Lung (tissue), 12 donors: ENCODE data around the gene GRK1. TPM values are rescaled to one million over a fixed set of nuclear protein-coding genes. Genes with fewer than 3 reads are reported as not detected.
A peak's percentile ranks its signal among the peaks of the same experiment; 100 is the strongest.

ENCODE experiments used
- ATAC-seq: fragments of 200-7000 bp; cut with Tn5 transposase; one replicate; pipeline ENCODE4 v1.9.1; 2020; ENCODE audit warnings: moderate number of reproducible peaks; ENCODE audit not compliant: insufficient read depth, low FRiP score
- DNase-seq, 3 donors: peaks; one replicate each; pipeline ENCODE4 v3.0.0-alpha.2; 2013 to 2017
- H3K27ac ChIP-seq, 2 donors: one replicate each; pipeline ENCODE4 v1.5.1; 2013; ENCODE audit warnings: mild to moderate bottlenecking in 2 of 2, moderate library complexity in 2 of 2, control low read depth in 1 of 2, inconsistent platforms in 1 of 2, low read depth in 1 of 2, low read length in 1 of 2
- H3K27me3 ChIP-seq, 3 donors: one replicate each; pipeline ENCODE4 v1.5.1; 2013; ENCODE audit warnings: low read length in 2 of 3; ENCODE audit not compliant: control insufficient read depth in 3 of 3, insufficient read depth in 3 of 3
- H3K36me3 ChIP-seq, 4 donors: one replicate each; pipeline ENCODE4 v1.5.1; 2013; ENCODE audit warnings: low read length in 4 of 4, mild to moderate bottlenecking in 1 of 4, moderate library complexity in 1 of 4; ENCODE audit not compliant: control insufficient read depth in 4 of 4, insufficient read depth in 4 of 4
- H3K4me1 ChIP-seq, 5 donors: one replicate each; pipeline ENCODE4 v1.5.1; 2013; ENCODE audit warnings: low read length in 5 of 5, mild to moderate bottlenecking in 2 of 5, moderate library complexity in 1 of 5; ENCODE audit not compliant: control insufficient read depth in 5 of 5, insufficient read depth in 5 of 5
- H3K4me3 ChIP-seq: one replicate; pipeline ENCODE4 v1.5.1; 2013; ENCODE audit warnings: mild to moderate bottlenecking, control low read depth, moderate library complexity
- H3K9ac ChIP-seq, 2 donors: one replicate each; pipeline ENCODE4 v1.5.1; 2013; ENCODE audit warnings: low read length in 2 of 2, control low read depth in 1 of 2; ENCODE audit not compliant: insufficient read depth in 1 of 2
- H3K9me3 ChIP-seq, 4 donors: one replicate each; pipeline ENCODE4 v1.5.1; 2013; ENCODE audit warnings: low read length in 3 of 4, mild to moderate bottlenecking in 1 of 4, moderate library complexity in 1 of 4; ENCODE audit not compliant: control insufficient read depth in 4 of 4, insufficient read depth in 3 of 4
- WGBS, 2 donors: extraction: QIAGEN DNeasy Blood & Tissue Kit; methylation state at CpG; one replicate each; pipeline ENCODE4 v1.1.7; 2013; 5-methylcytosine and 5-hydroxymethylcytosine counted together
- polyA plus RNA-seq, 2 donors: library from polyadenylated mRNA; stranded (reverse); fragments of 200-250 nt; gene quantifications; one replicate each; pipeline ENCODE4 v1.2.1, GENCODE V29; 2013
- total RNA-seq, 2 donors: library from RNA; depleted of rRNA in 1 of 2; stranded (reverse); fragments of >200 nt in 1 of 2; gene quantifications; one replicate each; pipeline ENCODE4 v1.2.1, GENCODE V29; 2014 to 2021
- TF ChIP-seq, protein P1 (sequence below): IDR thresholded peaks from 2 replicates; pipeline ENCODE4 v1.5.1; 2012; ENCODE audit warnings: mild to moderate bottlenecking; ENCODE audit errors: control extremely low read depth, extremely low read depth
- donor health status: control.
- donor health status: control.
- donor health status: Bipolar disorder and iron deficiency.
- donor health status: healthy.
- donor health status: DM: yes; HTN: yes; CAD: no.

The GRK1 gene
- total and polyA plus RNA-seq, 4 donors, result 0.03 to 3.1 TPM; not detected in 2

- no peaks in the 10 kb centered on the region for H3K27me3 ChIP-seq
- H3K36me3 ChIP-seq, result no peaks in the 10 kb centered on the region
- no peak overlapping the region for H3K4me3 ChIP-seq
- TF ChIP-seq, protein P1, sequence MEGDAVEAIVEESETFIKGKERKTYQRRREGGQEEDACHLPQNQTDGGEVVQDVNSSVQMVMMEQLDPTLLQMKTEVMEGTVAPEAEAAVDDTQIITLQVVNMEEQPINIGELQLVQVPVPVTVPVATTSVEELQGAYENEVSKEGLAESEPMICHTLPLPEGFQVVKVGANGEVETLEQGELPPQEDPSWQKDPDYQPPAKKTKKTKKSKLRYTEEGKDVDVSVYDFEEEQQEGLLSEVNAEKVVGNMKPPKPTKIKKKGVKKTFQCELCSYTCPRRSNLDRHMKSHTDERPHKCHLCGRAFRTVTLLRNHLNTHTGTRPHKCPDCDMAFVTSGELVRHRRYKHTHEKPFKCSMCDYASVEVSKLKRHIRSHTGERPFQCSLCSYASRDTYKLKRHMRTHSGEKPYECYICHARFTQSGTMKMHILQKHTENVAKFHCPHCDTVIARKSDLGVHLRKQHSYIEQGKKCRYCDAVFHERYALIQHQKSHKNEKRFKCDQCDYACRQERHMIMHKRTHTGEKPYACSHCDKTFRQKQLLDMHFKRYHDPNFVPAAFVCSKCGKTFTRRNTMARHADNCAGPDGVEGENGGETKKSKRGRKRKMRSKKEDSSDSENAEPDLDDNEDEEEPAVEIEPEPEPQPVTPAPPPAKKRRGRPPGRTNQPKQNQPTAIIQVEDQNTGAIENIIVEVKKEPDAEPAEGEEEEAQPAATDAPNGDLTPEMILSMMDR, result no peak
- 89 to 92% methylated on average over 2 of the region's 2 CpGs for WGBS, 2 donors
- H3K4me1 ChIP-seq, result peaks cover 0 to 4% (median 0%) of the 10 kb centered on the region in 5 donors
- no peak overlapping the region for H3K27ac ChIP-seq
- DNase-seq, result no peak
- ATAC-seq, result no peak
- no peaks in the 10 kb centered on the region for H3K9me3 ChIP-seq
- no peak overlapping the region for H3K9ac ChIP-seq
These were observed 719 bp upstream of the GRK1 start for GRCh38 chr13:113666329-113666670.

DNA sequence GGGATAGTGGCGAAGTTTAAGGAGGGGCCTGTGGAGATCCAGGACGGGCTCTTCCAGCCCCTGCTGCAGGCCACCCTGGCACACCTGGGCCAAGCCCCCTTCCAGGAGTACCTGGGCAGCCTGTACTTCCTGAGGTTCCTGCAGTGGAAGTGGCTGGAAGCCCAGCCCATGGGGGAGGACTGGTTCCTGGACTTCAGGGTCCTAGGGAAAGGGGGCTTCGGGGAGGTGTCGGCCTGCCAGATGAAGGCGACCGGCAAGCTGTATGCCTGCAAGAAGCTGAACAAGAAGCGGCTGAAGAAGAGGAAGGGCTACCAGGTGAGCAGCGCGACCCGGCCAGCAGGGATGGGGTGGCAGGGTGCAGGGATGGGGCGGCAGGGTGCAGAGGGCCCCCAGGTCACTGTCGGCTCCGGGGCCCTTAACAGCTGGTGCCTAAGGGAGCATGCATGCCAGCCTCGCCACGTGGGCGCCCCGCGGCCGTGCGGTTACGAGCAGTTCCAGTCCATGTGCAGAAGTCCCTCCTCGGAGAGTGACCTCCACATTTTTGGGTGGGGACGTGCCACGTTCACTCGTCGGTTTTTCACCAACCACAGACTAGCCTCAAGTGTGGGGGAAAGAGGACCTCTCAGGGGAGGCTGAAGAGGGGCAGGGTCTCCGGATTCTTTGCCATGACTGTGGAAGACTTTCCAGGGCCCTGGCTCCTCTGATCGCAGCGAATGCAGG is 912 bp downstream of the GRK1 start:
- Histone ChIP-seq H3K9me3 (no peaks in the 10 kb centered on the region), H3K27ac (no peak overlapping the region), H3K36me3 (no peaks in the 10 kb centered on the region), H3K4me1 (peaks cover 0 to 4% (median 0%) of the 10 kb centered on the region in 5 donors), H3K4me3 (no peak overlapping the region), H3K27me3 (no peaks in the 10 kb centered on the region), H3K9ac (no peak overlapping the region)
- 92 to 95% methylated on average over 29 of the region's 29 CpGs for WGBS, 2 donors
- TF ChIP-seq, protein P1, result no peak
- DNase-seq, result peak in 1 of 3 donors; percentile 11
- ATAC-seq, result no peak

DNA sequence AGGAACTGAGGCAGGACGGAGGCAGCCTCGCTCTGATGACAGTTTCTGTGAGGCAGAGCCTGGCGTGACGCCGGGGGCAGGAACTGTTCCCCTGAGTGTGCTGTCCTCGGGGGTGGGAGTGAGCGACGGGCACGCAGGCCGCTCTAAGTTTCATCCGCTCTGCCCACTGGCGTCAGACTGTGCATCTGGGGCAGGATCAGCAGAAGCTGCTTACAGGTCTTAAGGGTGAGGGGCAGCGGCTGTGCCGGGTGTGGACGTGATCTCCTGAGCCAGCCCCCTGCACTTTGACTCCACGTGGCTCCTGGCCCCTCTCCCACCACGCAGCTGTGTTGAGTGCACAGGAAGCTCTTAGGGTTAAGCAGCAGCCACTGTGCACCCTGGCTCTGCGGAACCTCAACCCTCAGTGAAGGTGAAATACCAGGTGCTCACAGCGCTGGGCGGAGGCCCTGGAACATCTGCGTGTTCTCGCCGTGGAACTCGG is 1.5 kb downstream of the GRK1 start:
- H3K27me3 ChIP-seq, result no peaks in the 10 kb centered on the region
- H3K9ac ChIP-seq, result no peak overlapping the region
- no peak overlapping the region for H3K4me3 ChIP-seq
- peak in 1 of 3 donors; percentile 11 for DNase-seq
- no peak for ATAC-seq
- TF ChIP-seq, protein P1, result no peak
- H3K36me3 ChIP-seq, result no peaks in the 10 kb centered on the region
- H3K4me1 ChIP-seq, result peaks cover 0 to 4% (median 0%) of the 10 kb centered on the region in 5 donors
- no peaks in the 10 kb centered on the region for H3K9me3 ChIP-seq
- 70 to 76% methylated on average over 24 of the region's 24 CpGs for WGBS, 2 donors
- H3K27ac ChIP-seq, result no peak overlapping the region
